Psoas muscle (tissue), 8 donors: ENCODE measurements around the gene AGPAT2. TPM values are rescaled to one million over a fixed set of nuclear protein-coding genes. Genes with fewer than 3 reads are reported as not detected.

Experiments
- ATAC-seq, 4 donors: fragments of 200-7000 bp; cut with Tn5 transposase; one replicate each; pipeline ENCODE4 v1.9.1; 2020; ENCODE audit warnings: moderate library complexity in 3 of 4, mild to moderate bottlenecking in 2 of 4
- DNase-seq, 2 donors: peaks; one replicate each; pipeline ENCODE4 v3.0.0-alpha.2; 2020
- H3K27ac ChIP-seq: fragments of 200-600 bp; one replicate; pipeline ENCODE4 v1.8.0; 2022
- H3K27me3 ChIP-seq, 3 donors: fragments of 200-600 bp in 1 of 3; one replicate each; pipeline versions ENCODE4 v1.6.1 to v1.8.0; 2013 to 2022; ENCODE audit warnings: low read length in 2 of 3, mild to moderate bottlenecking in 2 of 3, moderate library complexity in 1 of 3; ENCODE audit not compliant: insufficient read depth in 3 of 3
- H3K36me3 ChIP-seq, 2 donors: fragments of 200-600 bp in 1 of 2; one replicate each; pipeline versions ENCODE4 v1.6.1 to v1.8.0; 2013 to 2022; ENCODE audit warnings: low read depth in 1 of 2, mild to moderate bottlenecking in 1 of 2, moderate library complexity in 1 of 2; ENCODE audit not compliant: insufficient read depth in 1 of 2
- H3K4me1 ChIP-seq: fragments of 200-600 bp; one replicate; pipeline ENCODE4 v1.8.0; 2022
- H3K4me3 ChIP-seq: fragments of 200-600 bp; one replicate; pipeline ENCODE4 v1.8.0; 2022; ENCODE audit warnings: mild to moderate bottlenecking
- H3K9me3 ChIP-seq: fragments of 200-600 bp; one replicate; pipeline ENCODE4 v1.8.0; 2022
- CTCF ChIP-seq: fragments of 200-600 bp; IDR thresholded peaks from one replicate; pipeline ENCODE4 v1.8.0; 2022; ENCODE audit warnings: antibody characterized with exemption
- WGBS, 3 donors: extraction: QIAGEN DNeasy Blood & Tissue Kit; methylation state at CpG; one replicate each; pipeline versions ENCODE4 v1.1.6 to v1.1.7; 2013; 5-methylcytosine and 5-hydroxymethylcytosine counted together
- intact Hi-C, 2 donors: fragments of 100-400 bp; cut with DNase I; formaldehyde crosslinking; loops; one replicate each; pipeline versions ENCODE4 v1.11.0 to v1.14.2; 2022
- polyA plus RNA-seq, 3 donors: library from polyadenylated mRNA; stranded (reverse); fragments of 200-250 nt; gene quantifications; one replicate each; pipeline ENCODE4 v1.2.3, GENCODE V29; 2013
- total RNA-seq, 4 donors: library from RNA; stranded (reverse); fragmentation: NEBNext Ultra II Directional in 2 of 4; extraction: Animal tissue kit (Norgen Biotek cat#: 25700) in 2 of 4; gene quantifications; one replicate each; pipeline versions ENCODE4 v1.2.1 to v1.2.4, GENCODE V29; 2021 to 2023
- donor health status: healthy with polysubstance abuse.
- donor health status: DM: no; HTN: no; CAD: no; lungs with moderate emphysema.
- donor health status: Bipolar disorder and iron deficiency.
- donor health status: healthy.
- donor health status: DM: yes; HTN: yes; CAD: no.
- donor health status: DM: no; HTN: no; CAD: no.
- donor health status: DM: no; HTN: no; CAD: no.
- donor health status: DM: yes; HTN: yes; CAD: no.

The AGPAT2 gene
- total and polyA plus RNA-seq, 7 donors = 15.5 to 66.5 (median 41.6) TPM

- ATAC-seq (no peak), DNase-seq (no peak)
- peaks cover 8 to 61% of the 10 kb centered on the region in 2 donors for H3K36me3 ChIP-seq
- no peaks in the 10 kb centered on the region for H3K27me3 ChIP-seq
- WGBS, 3 donors = 95 to 99% (median 95%) methylated on average over 8 of the region's 8 CpGs
- TF ChIP-seq CTCF = no peak
- no peak overlapping the region for H3K27ac ChIP-seq
- H3K4me3 ChIP-seq = no peak overlapping the region
- no peaks in the 10 kb centered on the region for H3K9me3 ChIP-seq
- peaks cover 36% of the 10 kb centered on the region for H3K4me1 ChIP-seq
- intact Hi-C loops = no loop called here
These were observed 36.7 kb upstream of the AGPAT2 start for GRCh38 chr9:136723989-136724388.

GRCh38 chr9:136723362-136723976, 36.2 kb upstream of the AGPAT2 start:
- H3K36me3 ChIP-seq = peaks cover 8 to 61% of the 10 kb centered on the region in 2 donors
- TF ChIP-seq CTCF = no peak
- WGBS, 3 donors = 90 to 91% (median 91%) methylated on average over 32 of the region's 32 CpGs
- H3K27me3 ChIP-seq = no peaks in the 10 kb centered on the region
- DNase-seq (no peak), ATAC-seq (no peak)
- peaks cover 33% of the 10 kb centered on the region for H3K4me1 ChIP-seq
- H3K27ac ChIP-seq = no peak overlapping the region
- no peaks in the 10 kb centered on the region for H3K9me3 ChIP-seq
- no peak overlapping the region for H3K4me3 ChIP-seq
- intact Hi-C loops = no loop called here

GRCh38 chr9:136722969-136723356, 35.7 kb upstream of the AGPAT2 start:
- H3K36me3 ChIP-seq = peaks cover 8 to 61% of the 10 kb centered on the region in 2 donors
- DNase-seq (no peak), ATAC-seq (no peak)
- H3K27me3 ChIP-seq = no peaks in the 10 kb centered on the region
- no peak for TF ChIP-seq CTCF
- no peak overlapping the region for H3K27ac ChIP-seq
- H3K4me1 ChIP-seq = peaks cover 33% of the 10 kb centered on the region
- WGBS, 3 donors = 86 to 91% (median 88%) methylated on average over 24 of the region's 24 CpGs
- H3K9me3 ChIP-seq = no peaks in the 10 kb centered on the region
- H3K4me3 ChIP-seq = no peak overlapping the region
- intact Hi-C loops = no loop called here

GRCh38 chr9:136722093-136722968, 35.1 kb upstream of the AGPAT2 start:
- peaks cover 8 to 61% of the 10 kb centered on the region in 2 donors for H3K36me3 ChIP-seq
- no peak for TF ChIP-seq CTCF
- H3K4me3 ChIP-seq = no peak overlapping the region
- ATAC-seq (no peak), DNase-seq (no peak)
- H3K4me1 ChIP-seq = peaks cover 33% of the 10 kb centered on the region
- no peaks in the 10 kb centered on the region for H3K27me3 ChIP-seq
- H3K27ac ChIP-seq = no peak overlapping the region
- intact Hi-C loops = no loop called here
- no peaks in the 10 kb centered on the region for H3K9me3 ChIP-seq
- WGBS, 3 donors = 79 to 82% (median 82%) methylated on average over 28 to 31 of the region's 31 CpGs
